Measurements from ENCODE around the gene JPT1.

GRCh38 chr17:75147878-75148546 lies 6.3 kb downstream of the JPT1 start:
- TF ChIP-seq GATA3 (IDR thresholded peaks at IDR 0.05; ENCODE audit: low read depth, low read length), result no peak
- TF ChIP-seq GATA2 (IDR thresholded peaks at IDR 0.05; ENCODE audit: low read depth, low read length), result no peak

All from SH-SY5Y (cell line).